NCI-H2171 (cell line): ENCODE data around the gene PPBP.

Source experiments
- DNase-seq: peaks from one replicate; lab custom pipeline; 2025; lab: John Stamatoyannopoulos, UW

Gene PPBP, protein sequence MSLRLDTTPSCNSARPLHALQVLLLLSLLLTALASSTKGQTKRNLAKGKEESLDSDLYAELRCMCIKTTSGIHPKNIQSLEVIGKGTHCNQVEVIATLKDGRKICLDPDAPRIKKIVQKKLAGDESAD

GRCh38 chr4:73988061-73988460 is at the start of gene PPBP:
Gene PPBP, minus strand, starts transcription at chr4:73988190. Its CDS starts 87 bp downstream, at chr4:73988103.
- no peak for DNase-seq

DNA sequence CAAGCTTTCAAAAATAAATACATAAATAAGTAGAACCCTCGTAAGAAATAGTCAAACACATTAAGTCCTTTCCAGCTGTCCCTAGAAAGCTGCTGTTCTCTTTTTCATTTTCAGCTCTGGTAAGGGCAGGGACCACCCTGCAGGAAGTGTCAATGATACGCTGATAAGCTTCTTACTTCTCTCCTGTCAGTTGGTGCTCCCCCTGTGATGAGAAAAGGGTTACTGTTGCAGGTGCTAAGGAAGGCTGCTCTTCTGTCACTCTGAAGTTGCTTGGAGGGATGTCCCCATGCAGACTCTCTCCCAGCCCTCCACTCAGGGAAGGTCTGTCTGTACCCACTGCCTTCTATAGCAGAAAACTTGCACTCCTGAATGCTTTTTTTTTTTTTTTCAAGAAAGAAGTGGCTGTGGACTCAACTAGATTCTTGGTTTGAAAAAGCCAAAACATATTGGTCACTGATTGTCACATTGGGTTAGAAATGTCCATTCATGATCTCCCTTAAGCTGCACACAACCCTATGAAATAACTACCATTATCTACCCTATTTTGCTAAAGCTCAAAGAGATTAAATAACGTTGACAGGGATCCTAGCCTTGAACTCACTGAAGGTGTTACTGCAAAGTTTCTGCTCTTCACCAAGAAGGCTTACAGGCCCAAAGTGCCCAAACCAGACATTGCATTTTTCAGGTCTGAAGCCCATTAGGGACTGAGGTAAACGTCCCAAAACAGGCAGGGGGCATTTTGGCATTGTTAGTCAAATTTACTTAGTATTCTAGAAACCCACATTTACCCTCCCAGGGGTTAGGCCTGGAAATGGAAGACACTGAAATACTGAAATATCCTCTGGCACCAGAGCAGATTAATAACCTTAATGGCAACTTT is 49.3 kb upstream of the PPBP start:
- no peak for DNase-seq

GRCh38 chr4:74033739-74034138 is 45.7 kb upstream of the PPBP start:
- no peak for DNase-seq

GRCh38 chr4:74032064-74032463 is 44.1 kb upstream of the PPBP start:
- DNase-seq, result no peak

DNA sequence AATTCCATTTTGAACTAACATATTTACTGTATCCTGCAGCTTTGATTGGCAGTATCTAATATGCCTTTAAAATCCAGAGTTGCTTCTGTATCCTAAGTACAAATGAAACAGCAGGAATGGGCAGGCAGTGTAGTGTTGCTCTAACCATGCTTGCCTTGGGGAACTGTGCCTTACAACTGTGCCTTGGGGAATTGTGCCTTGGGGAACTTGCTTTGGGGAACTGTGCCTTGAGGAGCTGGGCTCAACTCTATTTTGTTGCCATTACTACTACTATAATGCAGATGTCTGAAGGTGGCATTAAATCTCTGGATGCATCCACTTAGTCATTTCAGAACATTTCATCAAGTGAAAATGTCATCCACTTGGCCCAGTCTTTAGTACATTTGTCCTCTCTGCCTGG is 43.6 kb upstream of the PPBP start:
- DNase-seq, result no peak

GRCh38 chr4:74030285-74030684 is 42.3 kb upstream of the PPBP start:
- DNase-seq, result no peak

GRCh38 chr4:74028504-74028903 is 40.5 kb upstream of the PPBP start:
- DNase-seq, result no peak

DNA sequence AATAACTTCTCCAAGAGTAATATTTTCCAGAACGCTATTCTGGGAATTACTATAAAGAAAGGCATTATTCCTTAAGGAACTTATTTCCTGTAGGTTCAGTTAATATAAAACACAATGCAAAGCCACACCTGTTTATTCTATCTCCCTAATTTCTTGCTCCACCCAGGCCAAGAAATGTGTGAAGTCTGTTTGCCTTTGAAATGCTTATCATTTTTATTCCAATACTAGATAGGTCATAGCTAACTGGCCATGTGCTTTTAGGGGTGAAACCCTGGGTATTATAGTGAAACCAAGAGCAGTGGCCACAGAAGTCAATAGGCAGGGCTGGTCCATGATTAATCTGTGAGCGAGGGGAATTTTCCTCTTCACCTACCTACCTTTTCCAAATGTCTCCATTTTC is 35.7 kb upstream of the PPBP start:
- no peak for DNase-seq

GRCh38 chr4:74021601-74022000 is 33.6 kb upstream of the PPBP start:
- DNase-seq, result no peak

- DNase-seq, result no peak
Measured at GRCh38 chr4:74018771-74019170, 30.8 kb upstream of the PPBP start.

- no peak for DNase-seq
Measured at GRCh38 chr4:74018116-74018515, 30.1 kb upstream of the PPBP start.

- no peak for DNase-seq
Measured at GRCh38 chr4:74016068-74016467, 28.1 kb upstream of the PPBP start.

DNA sequence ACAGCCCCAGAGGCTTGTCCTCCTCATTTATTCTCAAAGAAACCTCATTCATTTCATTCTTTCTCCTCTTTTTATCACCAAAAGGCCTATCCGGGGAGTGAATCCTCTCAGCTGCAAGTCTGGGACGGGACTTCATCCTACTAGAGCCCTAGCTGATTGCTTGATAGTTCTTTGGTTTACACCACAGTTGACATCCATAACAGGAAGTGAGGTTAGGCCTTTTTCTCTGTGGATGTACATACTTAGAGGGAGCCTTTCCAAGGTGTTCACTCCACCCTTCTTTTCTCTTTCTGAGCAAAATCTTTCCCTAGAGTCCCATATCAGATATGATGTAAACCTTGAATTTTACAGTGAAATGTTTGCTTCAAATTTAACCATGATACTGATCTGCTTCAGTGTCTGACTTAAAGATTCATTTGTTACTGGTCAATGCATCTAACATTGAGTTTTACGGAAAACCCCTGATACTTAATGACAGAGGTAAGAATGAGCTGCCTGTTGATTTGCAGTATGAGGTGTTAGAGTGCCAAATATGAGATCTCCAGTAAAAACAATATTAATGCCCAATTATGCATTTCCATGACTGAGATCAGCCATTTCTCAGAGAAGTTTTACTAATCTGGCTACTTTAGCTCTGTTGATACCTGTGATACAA is 27.3 kb upstream of the PPBP start:
- DNase-seq, result no peak

DNA sequence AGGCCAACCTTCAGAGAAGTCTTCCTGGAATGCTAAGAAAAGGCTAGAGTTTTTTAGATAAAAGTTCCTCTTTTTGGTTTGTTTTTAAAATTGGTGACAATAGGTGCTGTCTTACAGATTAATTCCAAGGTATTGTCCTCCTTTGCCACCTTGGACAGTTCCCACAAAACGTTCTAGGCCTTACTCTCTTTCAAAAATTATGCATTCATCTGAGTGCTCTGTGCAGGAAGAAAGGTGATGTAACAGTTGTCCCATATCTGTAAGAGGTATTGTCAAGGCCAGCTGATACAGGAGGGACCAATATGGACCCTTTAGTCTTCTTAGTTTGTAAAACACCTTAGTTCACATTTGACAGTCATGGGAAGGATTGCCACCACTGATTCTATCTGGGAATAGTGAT is 26.3 kb upstream of the PPBP start:
- no peak for DNase-seq

- no peak for DNase-seq
Measured at GRCh38 chr4:74013264-74013663, 25.3 kb upstream of the PPBP start.

DNA sequence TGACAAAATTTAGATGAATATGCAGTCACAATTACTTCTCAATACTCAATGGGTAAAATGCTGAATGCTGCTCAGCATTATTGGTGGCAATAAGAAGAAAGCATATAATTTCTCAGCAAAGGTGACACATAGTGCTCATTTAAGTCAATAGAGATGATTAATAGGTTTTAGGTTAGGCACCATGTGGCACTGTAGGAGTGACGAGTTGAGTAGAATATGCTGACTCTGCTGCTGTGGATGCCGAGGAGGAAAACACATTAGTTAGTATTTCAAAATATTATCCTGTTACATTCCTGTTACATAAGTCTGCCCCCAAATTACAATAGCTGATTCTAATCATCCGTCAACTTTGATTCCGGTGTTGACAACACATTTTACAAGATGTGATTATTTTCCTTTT is 24.1 kb upstream of the PPBP start:
- no peak for DNase-seq

- DNase-seq, result no peak
Measured at GRCh38 chr4:74009307-74009706, 21.3 kb upstream of the PPBP start.

DNA sequence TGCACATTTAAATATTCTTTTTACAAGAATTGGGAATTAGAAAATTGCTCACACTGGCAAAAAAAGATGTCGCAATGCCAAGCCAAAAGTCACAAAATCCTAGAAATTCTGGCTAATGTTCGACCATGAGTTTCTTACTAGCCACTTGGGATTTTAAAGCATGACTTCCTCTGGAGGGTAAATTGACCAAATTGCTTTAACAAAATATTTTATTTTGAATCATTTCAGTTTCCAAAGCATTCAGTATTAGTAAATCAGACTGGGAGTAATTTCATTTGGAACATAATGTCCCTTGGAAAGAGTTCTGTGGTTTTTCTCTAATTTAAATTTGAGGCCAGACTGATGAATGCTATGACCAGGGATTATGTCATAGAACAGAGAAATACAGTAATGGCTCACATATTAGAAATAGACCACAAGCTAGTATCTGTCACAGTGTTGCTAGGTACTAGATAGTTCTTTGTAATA is 18.1 kb upstream of the PPBP start:
- DNase-seq, result no peak

- DNase-seq, result no peak
Measured at GRCh38 chr4:74005528-74005927, 17.5 kb upstream of the PPBP start.

DNA sequence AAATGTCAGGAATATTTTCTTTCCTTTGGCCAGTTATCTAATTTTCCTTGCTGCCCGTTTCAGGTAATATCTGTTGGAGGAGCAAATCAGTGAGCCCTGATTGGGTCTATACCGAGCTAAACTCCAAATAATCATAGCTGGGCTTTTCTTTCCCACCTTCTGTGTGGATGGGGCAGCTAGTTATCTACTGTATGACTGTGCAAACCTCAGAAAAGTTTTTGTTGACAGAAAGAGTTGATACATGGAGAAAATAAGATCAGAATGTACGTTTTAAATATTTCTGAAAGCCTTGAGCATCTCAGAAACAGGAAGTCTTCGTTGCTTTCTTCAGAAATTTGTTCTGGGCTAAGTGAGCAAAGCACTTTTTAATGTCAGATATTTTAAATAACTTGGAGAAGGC is 16.7 kb upstream of the PPBP start:
- no peak for DNase-seq

GRCh38 chr4:74000301-74000700 is 12.3 kb upstream of the PPBP start:
- no peak for DNase-seq

DNA sequence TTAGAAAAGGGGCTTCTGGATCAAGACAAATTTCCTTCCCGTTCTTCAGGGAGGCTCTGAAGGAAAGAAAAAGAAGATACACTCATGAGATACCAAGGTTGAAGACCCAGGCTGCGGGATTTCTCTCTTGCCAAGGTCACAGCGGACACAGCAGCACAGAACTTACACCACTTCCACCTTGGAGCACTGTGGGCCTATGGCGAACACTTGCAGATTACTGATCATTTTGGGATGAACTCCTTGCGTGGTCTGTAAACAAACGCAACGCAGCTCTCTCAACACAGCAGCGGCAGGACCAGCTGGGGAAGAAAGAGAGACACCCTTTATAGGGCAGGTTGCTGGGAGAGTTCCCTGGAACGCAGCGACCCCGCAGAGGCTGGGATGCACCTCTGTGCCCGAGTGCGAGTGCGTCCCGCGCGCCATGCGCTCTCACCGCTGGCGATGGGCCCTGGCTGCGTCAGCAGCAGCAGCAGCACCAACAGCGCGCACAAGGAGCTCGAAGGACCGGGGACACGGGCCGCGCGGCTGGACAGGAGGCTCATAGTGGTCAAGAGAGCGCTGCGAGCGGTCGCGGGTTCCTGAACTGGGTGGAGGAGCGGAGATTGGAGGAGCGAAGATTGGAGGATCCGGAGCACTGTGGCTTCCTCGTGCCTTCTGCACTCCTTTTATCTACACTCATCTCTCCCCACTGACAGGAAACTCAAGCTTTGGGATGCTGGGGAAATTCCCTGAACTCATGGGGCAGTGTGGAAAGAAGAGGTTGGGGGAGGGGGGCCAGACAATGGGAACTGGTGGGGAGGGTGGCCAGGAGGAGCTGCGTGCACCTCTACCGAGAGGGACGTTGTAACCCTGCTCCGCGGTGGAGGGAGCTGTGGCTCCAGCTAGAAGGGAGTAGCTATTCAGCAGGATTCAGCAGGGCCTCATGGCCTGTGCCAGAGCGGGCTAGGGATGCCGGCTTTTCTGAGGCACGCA is 10.3 kb upstream of the PPBP start, which contains the start of gene CXCL5:
CXCL5 (minus strand) TSS at position 638 of the 972 bp plus-strand sequence; CDS start at position 542, 96 bp downstream.
- DNase-seq, result no peak
